NCI-H146 treated with DMSO at 0.1 percent for 48 hours (cell line): ENCODE results near the gene PEA15.

Experiments used
- DNase-seq: peaks from one replicate; lab custom pipeline; 2025; ENCODE audit not compliant: unreplicated experiment; lab: John Stamatoyannopoulos, UW

Gene PEA15, protein sequence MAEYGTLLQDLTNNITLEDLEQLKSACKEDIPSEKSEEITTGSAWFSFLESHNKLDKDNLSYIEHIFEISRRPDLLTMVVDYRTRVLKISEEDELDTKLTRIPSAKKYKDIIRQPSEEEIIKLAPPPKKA

DNA sequence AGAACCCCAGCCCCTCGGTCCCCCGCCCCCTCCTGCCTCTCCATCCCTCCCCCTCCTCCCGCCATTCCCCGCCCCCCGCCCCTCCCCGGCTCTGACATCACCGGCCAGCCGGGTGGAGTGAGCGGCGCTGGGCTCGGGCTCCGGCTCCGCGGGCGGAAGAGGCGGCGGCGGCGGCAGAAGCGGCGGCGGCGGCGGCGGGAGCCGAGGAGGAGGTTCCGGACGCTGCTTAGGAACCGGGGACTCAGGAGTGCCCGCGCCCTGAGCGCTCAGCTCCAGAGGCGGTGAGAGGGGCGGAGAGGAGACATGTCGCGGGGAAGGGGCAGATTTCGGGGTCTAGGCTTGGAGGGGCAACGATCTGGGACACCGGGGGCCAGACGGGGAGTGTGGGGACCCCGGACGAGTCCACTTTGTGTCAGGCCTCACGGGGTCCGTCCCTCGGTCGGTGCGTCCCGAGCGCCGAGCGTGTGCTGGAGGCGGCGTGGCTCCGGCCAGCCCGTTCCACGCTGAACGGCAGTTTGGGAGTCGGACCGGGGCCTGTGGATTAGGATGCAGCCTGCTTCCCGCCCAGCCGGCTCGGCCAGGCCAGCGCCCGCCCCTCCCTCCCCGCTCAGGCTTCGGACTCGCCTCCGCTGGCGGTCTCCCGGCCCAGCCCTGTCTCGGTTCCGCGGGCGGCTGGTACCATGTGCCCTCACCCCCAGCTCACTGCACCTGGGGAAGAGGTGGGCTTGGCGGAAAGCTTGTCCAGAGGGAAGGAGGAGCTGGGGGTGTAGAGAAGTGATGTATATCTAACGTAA is at the start of gene PEA15:
Gene PEA15, plus strand, starts transcription at position 143 of the 794 bp plus-strand sequence. CDS start 6,161 bp downstream, outside the sequence.
- DNase-seq: no peak

DNA sequence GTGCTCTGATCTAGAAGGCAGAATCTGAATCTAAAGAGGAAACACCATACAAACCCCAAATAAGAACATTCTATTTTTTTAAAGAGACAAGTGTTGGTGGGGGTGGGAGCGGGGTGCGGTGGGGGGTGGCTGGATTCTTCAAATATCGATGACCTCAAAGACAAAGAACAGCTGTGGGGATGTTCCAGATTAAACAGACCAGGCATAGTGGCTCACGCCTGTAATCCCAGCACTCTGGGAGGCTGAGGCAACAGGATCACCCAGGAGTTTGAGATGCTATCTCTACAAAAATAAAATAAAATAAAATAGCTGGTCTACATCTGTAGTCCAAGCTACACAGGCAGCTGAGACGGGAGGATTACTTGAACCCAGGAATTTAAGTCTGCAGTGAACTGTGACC is 48.8 kb upstream of the PEA15 start:
- DNase-seq: no peak

DNA sequence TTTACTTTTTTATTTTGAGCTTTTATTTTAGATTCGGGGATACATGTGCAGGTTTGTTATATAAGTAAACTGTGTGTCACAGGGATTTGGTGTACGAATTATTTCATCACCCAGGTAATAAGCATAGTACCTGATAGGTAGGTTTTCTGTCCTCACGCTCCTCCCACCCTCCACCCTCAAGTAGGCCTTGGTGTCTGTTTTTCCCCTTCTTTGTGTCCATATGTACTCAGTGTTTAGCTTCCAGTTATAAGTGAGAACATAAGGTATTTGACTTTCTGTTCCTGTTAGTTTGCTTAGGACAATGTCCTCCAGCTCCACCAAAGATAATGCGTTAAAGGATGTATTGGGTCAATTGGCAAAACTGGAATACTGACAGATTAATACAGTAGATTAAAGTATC is 48.0 kb upstream of the PEA15 start:
- no peak for DNase-seq

DNA sequence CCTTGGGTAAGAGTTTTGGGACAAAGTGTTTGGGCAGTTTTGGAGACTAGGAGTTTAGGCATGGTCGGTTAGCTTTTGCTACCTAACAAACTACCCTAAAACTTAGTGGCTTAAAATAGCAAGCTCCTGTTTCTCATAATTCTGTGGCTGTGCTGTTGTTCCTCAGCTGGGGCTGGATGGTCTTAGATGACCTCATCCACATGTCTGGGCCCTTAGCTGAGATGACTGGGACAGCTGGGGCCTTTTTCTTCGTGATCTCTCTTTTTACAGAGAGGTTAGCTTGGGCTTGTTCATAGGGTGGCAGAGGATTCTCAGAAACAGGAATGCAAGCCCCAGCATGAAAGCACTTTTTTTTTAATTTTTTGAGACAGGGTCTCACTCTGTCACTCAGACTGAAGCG is 47.2 kb upstream of the PEA15 start:
- DNase-seq: no peak

DNA sequence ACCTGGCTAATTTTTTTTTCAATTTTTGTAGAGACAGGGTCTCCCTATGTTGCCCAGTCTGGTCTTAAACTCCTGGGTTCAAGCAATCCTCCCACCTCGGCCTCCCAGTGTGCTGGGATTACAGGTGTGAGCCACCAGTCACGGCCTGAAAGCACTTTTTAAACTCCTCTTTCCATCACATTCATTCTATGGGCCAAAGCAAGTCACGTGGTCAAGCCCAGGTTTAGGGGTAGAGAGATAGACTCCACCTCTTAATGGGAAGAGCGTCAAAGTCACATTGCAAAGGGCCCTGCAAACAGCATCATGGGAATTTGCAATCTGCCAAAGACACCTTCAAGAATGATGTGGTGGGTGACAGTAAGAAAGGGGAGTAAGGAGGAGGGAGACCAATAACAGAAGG is 46.6 kb upstream of the PEA15 start:
- DNase-seq: no peak

DNA sequence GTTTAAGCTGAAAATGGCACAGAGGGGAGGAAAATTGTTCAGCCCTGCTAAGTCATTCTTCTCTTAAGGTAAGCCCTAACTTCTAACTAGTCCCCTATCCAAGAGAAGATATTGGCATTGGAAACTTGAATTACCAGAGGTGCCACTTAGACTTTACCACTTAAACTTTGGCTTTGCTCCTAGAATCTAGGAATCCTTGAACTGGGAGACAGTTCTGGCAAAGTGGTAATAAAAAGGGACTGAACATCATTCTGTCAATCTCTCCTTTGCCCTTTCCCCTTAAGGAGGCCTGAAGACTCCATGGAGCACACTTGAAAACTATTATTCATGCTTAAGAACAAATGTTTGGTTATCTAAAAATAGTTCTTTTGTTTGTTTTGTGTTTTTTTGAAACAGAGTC is 45.3 kb upstream of the PEA15 start:
- no peak for DNase-seq

DNA sequence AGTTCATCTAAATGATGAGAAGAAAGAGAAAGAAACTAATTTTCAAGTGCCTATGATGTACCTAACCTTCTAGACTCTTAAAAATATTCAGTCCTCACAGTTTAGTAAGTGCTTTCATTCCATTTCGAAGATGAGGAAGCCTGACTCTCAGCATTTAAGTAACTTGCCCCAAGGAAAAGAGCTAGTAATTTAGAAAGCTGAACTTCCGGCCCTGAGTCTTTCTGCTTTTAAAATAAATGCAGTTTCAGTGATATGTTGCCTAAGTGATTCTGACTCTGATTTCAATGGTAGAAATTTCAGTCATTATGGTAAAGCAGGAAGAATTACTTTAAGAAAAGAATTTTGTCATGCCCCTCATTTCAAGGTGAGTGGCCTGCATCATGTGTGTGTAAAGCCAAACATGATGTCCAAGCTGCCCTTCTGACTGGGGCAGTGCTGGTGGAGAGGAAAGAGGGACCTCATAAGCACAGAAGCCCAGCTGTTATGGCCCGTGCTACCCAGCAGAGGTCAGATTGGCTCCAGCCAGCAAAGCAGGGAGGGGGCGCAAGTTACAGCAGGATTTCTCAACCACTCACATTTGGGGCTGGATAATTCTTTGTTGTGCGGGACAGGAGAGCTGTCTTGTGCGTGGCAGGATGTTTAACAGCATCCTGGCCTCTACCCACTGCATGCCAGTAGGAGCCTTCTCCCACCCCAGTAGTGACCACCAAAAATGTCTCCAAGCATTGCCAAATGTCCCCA is 43.0 kb upstream of the PEA15 start:
- DNase-seq: peak; percentile 15

DNA sequence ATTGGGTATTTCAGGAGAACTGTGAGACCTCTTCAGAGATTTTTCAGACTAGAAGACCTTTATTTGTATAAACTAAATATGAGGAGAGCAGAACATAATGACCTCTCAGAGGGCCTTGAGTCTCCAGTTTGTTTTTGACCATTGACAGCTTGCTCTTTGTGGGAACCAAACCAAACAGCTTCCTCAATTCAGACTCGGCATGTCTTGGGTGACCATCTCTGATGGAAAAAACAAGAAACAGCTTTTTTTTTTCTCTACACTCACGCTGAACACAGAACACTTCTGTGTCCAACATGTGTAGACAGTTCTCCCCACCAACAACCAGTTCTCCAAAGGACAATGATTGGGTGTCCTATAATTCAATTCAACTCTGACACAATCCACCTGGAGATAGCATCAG is 42.3 kb upstream of the PEA15 start:
- no peak for DNase-seq

DNA sequence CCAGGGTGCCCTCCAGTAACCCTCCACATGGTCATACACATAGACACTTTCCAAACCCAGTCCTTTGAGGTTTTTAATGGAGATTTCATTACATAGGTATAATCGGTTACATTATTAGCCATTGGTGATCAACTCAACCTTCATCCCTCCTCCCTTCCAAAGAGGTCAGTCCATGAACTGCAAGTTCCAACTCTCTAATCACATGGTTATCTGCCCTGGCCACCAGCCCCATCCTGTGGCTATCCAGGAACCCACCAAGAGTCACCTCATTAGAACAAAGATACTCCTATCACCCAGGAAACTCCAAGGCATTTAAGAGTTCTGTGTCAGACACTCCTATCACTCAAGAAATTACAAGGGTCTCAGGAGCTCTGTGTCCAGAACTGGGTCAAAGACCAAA is 41.6 kb upstream of the PEA15 start:
- no peak for DNase-seq

DNA sequence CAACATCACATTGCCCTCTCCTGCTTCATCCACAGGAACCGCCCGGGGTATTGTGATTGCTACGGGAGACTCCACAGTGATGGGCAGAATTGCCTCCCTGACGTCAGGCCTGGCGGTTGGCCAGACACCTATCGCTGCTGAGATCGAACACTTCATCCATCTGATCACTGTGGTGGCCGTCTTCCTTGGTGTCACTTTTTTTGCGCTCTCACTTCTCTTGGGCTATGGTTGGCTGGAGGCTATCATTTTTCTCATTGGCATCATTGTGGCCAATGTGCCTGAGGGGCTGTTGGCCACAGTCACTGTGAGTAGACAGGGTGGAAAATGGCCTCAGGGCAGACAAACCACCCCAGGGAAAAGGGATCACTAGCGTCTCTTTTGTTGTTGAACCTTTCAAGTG is 41.1 kb upstream of the PEA15 start:
- DNase-seq: peak; percentile 87

DNA sequence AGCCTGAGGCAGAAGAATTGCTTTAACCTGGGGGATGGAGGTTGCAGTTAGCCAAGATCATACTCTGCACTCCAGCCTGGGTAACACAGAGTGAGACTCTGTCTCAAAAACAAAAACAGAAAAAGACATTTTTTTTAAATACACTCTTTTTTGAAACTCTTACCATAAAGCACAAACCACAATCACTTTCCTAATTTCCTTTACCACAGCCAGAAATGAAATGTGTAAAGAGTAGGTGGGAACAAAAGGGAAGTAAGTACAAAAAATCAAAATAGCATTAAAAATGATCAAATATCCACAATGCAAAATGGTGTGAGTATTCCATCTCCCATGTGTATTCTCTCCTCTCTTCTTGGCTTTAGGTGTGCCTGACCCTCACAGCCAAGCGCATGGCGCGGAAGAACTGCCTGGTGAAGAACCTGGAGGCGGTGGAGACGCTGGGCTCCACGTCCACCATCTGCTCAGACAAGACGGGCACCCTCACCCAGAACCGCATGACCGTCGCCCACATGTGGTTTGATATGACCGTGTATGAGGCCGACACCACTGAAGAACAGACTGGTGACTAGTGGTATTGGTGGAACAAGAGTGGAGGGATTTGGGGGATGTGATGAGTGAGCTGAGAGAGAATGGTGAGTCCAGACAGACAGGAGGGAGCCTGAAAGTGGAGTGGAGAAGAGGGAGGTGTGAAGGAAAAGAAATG is 38.9 kb upstream of the PEA15 start:
- DNase-seq: no peak

DNA sequence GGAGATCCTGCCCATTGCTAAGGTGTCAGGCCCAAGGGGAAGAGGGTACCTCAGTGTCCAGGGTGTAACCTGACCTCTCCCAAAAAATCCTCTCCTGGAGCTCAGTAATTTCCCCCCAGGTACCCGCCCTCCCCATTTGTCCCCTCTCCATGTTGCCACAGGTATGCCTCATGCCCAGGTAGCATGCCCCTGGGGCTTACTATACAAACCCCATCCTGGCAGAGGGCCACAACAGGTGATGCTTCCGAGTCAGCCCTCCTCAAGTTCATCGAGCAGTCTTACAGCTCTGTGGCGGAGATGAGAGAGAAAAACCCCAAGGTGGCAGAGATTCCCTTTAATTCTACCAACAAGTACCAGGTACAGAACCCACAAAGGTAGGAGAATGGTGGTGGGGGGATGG is 38.1 kb upstream of the PEA15 start:
- no peak for DNase-seq

DNA sequence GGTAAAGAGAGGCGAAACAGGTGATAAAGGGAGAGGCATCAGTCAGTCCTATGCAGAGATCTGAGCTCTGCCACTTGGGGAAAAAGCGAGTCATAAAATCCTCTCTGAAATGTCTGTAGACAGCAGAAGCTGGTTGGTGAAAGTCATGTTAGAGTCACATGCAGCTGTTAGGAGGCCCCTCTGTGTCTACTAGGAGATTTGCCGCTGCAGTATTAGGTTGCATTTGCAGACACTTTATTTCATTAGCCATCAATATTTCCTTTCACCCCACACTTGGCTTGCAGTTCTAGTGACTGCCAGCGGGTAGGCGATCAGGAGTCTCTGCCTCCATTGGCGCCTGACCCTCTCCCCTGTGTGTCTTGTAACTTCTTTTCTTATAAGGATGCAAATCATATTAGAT is 37.6 kb upstream of the PEA15 start:
- peak; percentile 4 for DNase-seq

DNA sequence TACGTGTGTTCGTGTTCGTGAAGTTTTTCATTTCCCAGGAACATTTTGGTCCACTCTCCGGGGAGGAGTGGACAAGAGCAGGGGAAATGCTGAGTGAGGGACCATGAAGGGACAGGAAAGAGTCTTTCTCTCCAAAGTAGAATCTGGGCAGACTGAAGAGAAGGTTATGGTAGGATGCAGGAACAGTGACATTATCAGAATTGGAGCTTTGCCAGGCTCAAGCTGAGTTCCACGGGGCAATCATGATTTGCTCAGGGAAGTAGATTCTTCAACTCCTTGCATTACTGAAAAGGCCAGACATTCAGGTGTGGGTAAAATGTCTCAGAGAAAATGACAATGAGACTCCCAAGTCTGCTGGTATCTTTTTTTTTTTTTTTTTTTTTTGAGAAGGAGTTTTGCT is 37.2 kb upstream of the PEA15 start:
- DNase-seq: no peak

DNA sequence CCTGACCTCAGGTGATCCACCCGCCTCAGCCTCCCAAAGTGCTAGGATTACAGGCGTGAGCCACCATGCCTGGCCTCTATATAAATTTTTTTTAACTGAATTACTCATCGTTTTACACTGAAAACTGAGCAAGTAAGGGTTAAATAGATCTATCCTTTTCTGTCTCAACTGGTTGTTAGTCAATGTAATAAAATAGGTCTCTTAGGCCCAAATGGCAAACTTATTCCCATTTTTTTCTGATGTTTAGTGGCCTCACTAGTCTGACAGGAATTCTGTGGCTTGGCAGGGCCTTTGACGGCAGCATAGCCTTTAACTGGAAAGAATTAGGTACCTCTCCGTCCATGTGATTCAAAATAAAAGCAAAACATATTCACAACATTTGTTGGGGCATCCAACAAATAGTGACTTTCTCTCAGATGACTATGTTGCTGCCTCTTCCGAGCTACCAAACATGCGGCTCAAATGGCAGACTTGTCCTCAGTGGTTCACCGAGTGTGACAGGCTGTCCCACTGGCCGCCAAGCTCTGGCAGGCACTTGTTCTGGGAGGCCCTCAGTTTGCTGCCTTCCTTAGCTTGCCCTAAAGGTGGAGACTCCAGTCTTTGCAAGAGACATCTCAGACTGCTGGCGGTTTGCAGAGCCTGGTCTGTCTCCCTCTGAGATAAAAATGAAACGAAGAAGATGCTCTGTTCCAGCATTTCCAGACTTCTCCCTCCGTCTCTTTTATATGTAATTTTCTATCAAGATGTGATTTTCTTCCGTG is 36.4 kb upstream of the PEA15 start:
- no peak for DNase-seq

DNA sequence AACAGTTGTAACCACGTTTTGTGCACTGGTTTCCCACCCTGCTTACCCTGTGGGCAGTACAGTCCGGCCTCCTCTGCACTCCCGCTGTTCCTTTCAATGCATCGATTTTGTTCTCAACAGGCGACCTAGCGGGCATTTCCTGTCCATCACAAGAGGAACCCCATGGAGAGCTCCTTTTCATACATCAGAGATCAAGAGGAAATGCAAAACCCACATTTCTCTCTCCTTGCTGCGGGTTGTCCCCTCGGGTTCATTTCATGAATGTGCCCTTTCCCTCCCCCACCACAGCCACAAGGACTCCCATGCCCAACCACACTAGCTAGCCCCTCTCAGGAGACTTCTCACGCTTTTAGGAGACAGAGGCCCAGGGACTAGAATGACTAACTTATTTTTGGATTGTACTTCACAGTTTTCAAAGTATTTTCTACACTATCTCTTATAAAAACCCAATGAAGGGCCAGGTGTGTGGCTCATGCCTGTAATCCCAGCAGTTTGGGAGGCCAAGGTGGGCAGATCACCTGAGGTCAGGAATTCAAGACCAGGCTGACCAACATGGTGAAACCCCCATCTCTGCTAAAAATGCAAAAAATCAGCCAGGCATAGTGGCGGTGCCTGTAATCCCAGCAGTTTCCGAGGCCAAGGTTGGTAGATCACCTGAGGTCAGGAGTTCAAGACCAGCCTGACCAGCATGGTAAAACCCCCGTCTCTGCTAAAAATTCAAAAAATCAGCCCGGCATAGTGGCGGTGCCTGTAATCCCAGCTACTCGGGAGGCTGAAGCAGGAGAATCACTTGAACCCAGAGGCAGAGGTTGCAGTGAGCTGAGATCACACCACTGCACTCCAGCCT is 35.4 kb upstream of the PEA15 start:
- DNase-seq: peak; percentile 97

DNA sequence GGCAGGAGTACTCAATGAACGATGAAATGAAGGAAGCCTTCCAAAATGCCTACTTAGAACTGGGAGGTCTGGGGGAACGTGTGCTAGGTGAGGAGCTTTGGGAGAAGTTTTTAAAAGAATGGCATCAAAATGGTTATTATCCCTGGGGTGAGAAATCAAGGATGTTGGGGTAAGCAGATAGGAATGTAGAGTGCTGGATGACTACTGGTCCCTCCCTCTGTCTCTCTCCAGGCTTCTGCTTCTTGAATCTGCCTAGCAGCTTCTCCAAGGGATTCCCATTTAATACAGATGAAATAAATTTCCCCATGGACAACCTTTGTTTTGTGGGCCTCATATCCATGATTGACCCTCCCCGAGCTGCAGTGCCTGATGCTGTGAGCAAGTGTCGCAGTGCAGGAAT is 33.8 kb upstream of the PEA15 start:
- no peak for DNase-seq

DNA sequence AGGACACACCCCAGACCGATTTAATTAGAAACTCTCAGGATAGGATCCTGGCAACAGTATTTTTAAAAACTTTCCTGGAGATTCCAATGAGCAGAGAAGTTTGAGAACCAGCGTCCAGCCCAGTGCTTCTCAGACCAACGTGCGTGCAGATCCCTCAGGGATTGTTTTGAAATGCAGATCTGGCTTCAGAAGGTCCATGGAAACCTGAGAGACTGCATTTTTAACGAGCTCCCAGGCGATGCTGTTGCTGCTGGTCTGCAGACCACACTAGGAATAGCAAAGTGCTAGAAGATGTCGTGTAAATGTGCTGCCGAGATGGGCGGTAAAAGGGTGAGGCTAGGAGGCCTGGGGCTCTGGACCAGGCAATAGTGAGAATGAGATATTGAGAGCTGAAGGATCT is 33.2 kb upstream of the PEA15 start:
- no peak for DNase-seq

DNA sequence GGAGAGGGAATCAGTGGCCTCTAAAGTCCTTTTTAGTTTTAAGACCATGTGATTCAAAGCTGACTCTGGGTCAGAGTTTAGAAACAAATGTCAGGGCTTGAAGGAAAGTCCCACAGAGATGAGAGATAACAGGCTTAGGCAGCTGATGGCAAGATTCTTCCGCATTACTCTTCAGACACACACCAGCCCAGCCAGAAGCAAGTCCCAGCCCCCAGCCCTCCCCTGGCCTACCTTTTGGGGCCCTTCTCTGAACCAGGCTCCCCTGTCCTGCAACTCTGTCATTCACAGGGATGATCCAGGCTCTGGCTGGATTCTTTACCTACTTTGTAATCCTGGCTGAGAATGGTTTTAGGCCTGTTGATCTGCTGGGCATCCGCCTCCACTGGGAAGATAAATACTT is 28.0 kb upstream of the PEA15 start:
- DNase-seq: no peak

DNA sequence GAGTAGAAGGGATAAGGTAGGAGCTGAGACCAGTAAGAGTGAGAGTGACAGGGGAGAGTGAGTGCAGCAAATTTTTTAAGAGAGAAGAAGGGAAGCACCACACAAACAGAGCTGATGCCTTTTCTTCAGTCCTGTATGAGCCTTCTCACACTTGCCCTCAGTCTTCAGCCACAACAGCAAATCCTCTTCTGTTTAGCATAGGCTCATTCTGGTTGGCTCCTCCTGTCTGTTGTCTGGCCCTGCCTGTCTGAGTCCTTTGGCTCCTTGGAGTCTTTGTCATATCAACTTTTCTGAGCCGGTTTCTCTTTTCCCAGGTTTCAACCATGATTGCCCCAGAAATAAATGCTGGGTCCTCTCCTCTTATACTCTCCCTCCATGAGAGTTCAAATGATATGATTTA is 27.5 kb upstream of the PEA15 start:
- DNase-seq: no peak
